Measurements from ENCODE around the gene MID1. TPM values are rescaled to one million over a fixed set of nuclear protein-coding genes. Genes with fewer than 3 reads are reported as not detected.

Gene MID1
- polyA plus RNA-seq, 10 donors, result 20.0 to 31.5 (median 26.9) TPM

DNA sequence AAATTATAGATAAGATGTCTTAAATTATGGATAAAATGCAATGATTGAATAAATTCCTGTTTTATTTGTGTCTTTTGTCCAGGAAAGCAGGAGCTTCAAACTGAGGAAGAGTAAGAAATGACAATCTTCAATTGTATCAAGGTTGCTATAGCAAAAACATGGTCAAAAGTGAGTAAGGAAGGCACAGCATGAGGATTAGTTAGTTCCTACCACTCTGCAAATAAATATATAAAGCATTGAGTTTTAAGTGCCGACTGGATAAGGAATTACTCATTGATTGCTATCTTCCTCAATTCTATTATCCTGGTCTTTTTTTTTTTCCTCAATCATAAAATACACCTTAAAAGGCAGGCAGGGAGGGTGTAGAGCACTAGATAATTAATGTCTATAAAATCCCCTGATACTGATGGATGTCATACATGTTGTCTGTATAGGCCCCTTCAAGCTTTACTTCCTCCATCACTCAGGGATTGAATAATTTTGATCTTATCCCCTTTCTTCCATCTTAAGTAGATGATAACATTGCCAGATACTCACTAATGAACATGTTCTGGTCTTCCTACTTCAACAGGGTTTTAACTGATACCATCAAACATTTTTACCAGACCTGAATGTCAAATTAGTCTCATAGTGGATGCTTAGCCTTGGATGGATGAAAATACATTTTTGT lies 86.6 kb downstream of the MID1 start:
- DNase-seq, result no peak

DNA sequence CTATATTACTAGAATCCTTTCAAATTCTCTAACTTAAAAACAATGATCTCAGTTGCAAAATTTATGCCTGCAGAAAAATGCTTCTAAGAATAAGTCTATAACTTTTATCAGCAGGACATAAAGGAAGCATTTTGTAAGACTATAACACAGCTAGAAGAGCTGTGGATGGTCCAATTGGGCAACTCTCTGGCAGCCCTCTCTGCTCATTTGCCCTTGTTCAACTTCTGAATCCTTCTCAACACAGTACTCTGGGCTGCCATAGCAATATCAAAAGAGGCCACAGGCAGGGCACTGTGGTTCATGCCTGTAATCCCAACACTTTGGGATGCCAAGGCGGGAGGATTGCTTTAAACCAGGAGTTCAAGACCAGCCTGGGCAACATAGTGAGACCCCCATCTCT lies 88.5 kb downstream of the MID1 start:
- no peak for DNase-seq

DNA sequence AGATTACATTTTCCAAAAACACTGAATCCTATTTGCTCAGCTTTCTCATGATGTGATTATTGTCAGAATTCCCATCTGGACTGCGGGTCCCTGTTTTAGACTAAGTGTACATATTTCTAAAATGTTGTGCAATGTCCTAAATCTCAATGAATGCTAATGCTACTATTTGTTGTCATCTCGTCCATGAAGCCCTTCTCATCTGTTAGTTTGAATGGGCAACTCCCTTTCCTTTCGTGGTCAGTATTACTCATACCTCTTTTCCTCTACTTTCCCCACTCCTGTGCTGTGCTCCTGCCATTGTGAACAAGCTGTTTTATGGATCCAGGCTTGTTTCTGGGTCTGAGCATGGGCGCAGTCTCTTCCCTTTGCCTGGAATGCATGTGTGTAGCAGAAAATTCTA lies 91.0 kb downstream of the MID1 start:
- no peak for DNase-seq

DNA sequence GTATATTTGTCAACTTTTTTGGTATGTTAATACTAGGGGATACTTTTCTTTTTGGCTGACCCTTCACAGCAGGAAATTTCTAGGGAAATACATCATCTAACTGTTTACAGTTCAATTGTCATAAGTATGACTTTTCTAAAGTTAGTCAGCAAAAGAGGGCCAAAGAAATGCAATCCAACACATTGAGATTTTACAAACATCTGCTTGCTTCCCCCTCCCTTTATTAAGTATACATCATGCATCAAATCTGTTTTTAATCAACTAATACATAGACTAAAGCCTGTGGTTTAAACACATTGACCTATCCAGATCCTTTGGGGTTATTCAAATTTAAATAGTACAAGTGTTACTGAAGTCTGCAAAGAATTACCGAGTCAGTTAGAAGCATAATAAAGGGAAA lies 93.9 kb downstream of the MID1 start:
- DNase-seq, result peak in 2 of 3 donors; percentile 49 to 76

DNA sequence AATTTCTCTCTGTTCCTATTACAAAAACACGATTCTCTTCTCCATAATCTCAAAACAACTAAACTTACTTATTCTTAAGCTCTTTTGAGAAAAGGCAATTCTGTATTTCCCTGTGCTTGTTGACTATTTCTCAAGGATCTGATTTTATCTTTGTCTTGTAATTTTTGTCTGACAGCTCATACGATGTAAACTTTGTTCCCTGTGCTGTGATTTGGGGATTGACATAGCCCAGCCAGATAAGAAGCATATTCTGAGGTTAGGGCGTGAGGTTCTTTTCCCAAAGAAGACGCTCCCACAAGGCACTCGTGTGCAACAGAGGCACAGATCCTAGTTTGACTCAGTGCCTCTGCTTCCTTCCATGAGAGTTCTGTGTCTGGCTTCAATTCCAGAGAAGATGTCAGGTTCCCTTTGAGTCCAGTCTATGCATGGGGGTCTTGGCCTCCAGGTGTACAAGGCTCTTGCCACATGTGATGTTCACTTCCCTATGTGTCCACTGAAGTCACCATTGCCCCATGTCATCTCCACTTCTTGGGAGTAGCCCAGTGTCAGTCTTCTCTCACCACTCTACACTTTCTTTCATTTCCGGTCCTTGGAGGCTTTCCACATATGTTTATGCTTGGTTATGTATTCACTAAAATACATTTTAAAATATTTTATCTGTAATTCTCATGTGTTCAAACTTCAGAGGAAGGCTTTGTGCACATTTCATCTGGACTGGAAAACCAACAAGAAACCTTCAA lies 94.8 kb downstream of the MID1 start:
- peak in 1 of 3 donors; percentile 63 for DNase-seq

DNA sequence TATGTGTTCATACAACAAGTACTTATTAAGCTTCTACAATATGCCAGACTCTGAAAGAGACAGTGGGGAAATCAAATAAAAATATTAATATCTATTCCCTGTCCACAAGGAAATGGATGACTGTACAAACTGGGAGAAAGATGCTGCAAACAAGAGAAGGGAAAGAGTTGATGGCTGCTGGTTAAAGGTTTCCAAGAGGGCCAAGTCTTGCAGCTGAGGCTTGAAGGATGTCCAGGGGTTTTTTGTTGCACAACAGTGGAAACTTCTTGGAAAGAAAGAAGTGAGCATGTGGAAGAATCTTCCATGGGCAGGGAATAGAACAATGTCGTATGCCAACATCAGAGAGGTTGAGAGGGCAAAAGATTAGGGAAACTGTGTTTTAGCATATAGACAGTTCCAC lies 95.8 kb downstream of the MID1 start:
- DNase-seq, result peak in 1 of 3 donors; percentile 70

DNA sequence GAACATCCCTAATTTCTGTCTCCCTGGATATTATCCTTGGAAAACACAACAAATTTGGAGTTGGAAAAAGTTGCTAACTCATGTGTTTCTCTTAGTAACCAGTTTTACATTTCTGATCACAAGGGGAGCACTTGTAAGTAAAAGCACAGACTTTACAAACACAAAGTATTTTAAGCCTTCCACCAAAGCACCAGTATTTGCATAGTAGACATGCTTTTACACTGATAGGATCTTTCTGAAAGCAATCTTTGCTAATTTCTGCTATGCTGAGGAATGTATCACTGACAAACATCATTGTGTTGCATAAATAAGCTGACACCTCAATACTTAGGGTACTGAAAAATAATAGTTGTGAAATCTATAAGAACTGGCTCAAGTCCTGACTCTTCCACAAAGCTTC lies 100.6 kb downstream of the MID1 start:
- DNase-seq, result no peak

DNA sequence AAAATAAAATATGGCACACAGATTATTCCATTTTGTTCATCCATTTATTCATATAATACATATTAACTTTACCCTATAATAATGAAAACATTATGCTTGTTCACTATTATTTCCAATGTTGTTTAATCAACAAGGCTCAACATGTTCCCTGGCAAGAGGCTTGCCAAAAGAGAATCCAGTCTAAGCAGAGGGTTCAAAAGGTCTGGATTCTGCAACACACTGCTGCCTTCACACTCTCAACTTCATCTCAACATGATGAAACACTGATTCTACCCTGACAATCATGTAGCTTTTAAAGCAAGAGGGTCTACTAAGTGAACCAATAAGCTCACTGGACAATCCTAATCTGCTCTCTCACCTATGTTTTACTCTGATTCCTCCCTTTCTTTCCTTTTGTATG lies 101.1 kb downstream of the MID1 start:
- no peak for DNase-seq

DNA sequence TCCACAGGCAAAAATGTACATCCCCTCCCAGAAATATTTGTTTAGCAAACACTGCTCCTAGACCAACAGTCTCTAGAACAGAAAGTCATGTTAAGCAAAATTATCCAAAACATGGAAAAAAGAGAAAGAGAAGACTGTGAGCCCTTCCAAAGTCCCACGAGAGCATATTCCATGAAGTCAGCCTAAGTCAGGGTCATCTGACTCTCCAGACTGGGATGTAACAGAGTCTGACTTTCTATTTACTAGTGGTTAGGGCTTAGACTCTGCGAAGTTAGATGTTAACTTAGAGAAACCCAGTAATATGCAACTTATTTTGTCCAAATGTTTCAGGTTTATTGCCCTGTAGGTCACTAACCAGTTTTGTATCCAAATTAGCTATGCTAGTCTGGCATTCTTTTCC lies 102.3 kb downstream of the MID1 start:
- DNase-seq, result no peak

DNA sequence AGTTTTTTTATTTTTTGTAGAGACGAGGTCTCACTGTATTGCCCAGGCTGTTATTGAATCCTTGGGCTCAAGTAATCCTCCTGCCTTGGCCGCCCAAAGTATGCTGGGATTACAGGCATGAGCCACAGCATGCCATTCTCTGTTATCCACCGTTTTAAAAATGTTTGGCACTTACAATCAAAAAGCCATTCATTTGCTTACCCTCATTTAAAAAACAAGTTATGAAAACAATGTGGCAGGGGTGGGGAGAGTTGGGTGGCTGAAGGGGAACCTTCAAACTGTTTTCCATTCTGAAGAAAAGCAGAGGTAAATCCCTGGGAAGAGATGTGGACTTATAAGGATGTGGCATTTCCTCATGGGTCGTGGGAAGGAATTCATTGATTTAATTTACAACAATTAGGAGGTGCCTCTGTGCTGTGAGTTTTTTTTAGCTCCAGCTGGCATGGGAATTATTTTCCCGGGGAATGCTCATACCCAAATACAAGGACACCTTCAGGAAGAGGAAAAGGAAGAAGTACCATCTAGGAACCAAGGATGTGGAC lies 103.5 kb downstream of the MID1 start:
- no peak for DNase-seq

DNA sequence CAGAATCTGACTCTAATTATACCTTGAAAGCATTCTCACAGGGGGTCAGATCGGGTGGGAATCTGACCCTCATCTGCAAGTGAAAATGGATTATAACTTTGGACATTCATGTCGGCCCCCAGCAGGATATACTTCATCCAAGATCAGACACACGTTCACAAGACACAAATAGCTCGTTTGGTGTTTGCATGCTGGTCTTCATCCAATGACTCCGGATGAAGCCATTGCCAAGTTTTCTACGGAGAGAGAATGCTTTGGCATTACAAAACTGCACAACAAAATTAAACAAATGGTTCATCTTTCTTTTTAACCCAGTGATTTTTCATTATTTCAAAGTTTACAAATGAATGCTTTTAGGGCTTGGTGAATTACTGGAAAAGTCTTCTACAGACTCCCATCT lies 105.5 kb downstream of the MID1 start:
- DNase-seq, result peak in 1 of 3 donors; percentile 49

DNA sequence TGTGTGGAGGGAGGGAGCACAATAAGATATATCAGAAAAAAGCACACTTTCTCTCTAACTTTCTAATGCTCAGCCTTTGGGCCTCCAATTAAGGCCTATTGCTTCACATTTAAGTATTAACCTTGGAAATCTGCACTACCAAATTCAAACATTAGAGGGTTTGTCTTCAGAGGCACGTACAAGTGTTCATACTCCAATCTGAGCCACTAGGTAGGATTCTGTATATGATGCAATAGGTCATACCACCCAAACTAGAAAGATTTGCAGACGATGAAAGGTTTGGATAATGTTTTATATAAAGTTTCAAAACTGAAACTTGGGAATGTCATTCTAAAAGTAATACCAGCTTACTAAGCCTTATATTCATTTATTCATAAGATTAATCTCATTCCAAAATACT lies 106.4 kb downstream of the MID1 start:
- DNase-seq, result no peak

DNA sequence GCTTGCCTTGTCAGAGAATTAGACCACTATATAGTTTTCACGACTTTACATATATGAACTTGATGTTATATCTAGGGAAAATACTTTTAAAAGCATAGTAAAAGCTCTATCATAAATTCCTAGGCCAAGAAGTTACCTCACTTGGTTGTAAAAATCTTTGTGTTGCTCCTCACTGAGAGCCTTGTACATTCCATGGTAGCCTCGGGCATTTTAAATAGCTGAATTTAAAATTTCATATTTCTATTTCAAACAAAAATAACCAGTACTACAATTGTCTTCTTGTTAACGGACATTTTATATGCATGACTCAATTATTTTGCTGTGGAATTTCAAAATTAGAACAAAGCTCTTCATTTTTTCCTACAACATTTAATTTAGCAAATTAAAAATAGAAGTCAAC lies 107.6 kb downstream of the MID1 start:
- no peak for DNase-seq

DNA sequence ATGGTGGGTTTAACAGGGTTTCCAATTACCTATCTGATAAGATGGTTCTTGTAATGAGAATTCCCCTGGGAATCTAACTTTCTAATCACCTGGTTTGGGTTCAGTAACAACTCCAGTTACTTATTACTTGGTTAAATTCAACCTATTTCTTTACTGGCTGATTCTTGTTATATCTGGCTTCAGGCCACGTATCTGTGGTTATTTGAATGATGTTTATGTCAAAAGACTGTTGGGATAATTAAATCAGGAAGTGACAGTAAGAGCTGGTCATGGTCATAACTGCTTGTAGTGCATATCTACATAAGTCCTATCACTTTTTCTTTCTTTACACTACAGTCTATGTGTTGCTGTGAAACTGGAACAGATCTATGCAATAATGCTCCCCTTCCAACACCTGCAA lies 108.1 kb downstream of the MID1 start:
- DNase-seq, result no peak

DNA sequence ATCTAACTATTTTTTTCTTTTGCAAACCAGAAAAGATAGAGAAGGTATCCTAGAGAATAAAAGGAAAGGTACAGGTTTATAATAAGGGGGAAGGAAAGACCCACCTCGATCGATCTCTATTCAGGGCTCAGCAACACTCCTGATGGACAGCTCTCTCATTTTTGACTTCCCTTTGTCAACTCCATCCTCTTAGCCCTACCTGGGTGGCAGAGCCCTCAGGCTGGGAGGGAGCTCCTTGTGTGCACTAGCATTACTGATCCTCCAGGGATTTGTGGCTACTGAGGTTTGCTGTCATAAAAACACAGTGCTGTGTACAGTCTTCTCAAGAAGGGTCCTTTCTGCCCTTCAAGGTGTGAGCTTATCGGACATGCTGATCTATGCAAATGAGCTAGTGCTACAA lies 111.0 kb downstream of the MID1 start:
- no peak for DNase-seq

DNA sequence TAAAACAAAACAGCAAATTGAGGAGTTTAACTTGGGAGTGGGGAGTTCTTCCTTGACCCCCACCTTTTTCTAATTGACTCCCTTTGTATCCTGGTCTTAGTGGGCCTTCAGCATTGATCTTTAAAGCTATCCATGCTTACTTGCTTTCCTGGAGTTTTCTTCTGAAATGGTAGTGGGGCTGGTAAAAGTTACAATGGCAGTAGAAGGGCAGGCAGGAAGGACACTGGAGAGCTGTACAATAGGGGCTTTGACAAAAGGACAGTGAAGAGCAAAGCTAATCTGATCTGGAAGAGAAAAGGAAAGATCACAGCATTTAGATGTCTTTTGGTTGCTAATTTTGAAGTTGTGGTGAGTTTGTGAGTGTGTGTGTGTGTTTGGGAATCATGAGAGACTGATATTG lies 111.5 kb downstream of the MID1 start:
- DNase-seq, result no peak

DNA sequence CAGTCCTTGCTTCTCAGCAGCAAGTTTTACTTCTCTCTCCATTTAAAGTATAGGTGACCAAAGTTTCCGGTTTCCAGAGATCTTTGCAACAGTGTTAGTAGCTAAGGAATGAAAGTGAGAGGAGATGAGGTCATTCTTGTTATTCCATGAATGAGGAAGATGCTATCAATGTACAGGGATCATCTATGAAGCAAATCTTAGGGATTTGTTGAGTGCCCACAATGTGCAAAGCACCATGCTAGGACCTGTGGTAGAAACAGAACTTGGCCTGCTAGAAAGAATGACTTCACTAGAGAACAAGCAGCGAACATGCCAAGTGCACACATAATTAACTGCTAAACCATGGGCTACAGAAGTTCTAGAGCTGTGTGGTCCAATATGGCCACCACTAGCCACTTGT lies 112.5 kb downstream of the MID1 start:
- no peak for DNase-seq

DNA sequence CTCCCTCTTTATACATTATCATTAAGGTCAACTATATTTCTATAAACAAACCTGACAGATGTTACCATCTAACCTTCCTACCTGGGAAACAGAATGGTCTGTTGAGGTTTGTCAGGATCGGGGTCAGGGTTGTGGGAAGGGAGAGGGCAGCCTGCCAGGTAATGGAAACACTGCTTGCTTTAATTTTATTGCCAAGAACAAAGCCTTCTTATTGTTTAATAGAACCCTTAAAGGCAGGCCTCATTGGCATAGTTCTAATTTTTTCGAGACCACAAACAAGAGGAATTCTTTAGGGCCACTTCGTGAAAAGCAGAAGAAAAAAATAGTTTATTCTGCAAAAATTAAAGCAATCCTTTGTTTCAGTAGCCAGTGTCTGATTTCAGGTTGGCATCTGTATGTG lies 113.2 kb downstream of the MID1 start:
- no peak for DNase-seq

DNA sequence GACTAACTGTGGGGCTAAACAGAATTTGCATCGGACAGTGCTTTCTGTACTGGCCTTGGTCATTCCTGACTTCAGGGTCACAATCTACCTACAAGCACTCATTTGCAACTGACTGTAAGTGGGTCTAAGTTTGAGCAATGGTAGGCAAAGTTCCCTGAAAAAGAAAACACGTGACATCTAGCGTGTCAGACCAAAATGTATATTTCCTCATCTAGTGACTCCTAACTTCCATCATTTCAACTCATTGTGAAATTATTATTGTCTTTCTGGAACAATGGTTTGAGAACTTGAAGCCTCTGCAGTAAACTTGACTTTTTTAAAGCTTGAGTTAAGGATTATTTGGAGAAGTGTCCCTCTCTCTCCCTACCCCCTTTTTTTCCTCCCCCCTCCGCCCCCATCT lies 113.6 kb downstream of the MID1 start:
- DNase-seq, result no peak

DNA sequence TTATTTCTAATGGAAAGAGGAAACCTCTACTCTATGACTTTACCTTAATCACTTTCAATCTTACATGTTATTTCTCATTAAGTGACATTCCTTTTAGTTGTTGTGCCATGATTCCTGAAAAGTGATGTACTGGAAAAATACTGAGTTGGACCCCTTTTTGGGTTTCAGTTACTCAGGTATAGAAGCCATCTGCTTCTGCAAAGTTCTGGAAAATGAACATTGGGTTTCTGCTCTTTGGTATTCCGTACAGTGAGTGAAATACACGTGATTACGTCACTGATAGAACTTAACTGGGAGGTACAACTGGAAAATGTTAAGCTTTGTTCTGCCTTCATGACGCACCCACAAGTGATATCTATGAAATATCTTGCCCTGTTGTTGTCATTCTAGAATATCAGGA lies 114.7 kb downstream of the MID1 start:
- no peak for DNase-seq

DNA sequence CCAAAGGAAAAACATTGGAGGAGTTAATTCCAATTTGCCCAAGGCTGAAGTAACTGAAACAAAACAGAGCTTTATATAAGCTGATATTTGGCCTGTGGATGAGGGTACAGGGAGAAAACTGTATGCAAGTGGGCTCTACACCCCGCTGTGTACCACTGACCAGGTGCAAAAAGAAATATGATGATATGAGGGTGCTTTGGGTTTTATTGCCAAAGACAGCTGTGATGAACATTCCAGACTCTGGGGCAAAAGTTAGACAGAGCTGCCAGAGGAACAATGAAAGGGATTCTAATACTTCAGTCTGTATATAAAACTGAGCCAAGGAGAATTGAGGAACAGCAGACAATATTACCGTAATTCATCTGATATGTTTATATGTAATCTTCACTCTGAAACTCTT lies 117.4 kb downstream of the MID1 start:
- no peak for DNase-seq

DNA sequence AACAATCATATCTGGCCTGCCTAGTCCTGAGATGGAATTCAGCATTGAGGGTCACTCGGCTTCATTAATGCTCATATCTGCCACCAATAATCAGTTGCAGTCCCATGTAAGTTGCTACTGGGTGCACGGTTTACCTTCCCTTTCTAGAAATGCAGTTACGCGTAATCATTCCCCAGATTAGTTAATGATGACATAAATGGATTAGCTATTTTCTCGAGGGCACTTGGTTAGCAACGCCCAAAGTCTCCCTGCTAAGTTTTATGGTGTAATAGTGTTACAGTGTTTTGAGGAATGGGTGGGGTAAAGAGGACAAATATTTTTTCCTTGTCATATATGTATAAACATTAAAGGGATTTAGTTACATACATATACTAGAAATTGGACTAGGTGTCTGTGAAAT lies 118.8 kb downstream of the MID1 start:
- no peak for DNase-seq

DNA sequence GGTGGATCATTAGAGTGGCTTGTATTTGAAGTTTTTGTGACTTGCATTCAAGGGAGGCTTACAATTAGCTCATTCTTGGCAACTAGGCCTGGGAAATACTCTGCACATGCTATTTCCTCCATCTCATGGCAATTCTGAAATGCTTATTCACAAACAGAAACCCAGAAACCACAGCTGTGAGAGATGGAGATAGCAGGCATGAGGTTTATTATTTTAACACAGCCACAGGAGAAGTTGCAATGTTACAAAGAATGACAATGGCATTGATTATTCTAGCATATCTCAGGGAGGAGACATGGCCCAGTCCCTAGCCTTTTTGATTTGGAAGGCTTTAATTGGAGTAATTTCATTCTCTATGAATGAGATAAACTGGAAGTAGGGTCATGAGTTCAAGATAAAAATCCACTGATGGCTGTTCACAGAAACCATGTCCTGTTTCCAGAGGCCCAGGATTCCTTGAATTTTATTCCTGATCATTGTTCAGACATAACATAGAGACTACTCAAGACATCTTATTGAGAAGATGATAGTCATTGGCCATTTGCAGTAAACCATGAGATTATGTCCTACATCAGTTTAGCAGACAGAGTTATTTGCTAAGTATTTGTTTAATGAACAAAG lies 123.9 kb downstream of the MID1 start:
- peak; percentile 57 to 77 (median 58) for DNase-seq
